Retinal pigment epithelial cell (primary cell): ENCODE results near the gene ZFYVE28.

ENCODE experiments used
- DNase-seq: peaks from one replicate; pipeline ENCODE4 v3.0.0-alpha.2; 2010; ENCODE audit warnings: low read depth
- H3K4me3 ChIP-seq: 2 replicates; pipeline ENCODE4 v1.5.1; 2011; ENCODE audit warnings: mild to moderate bottlenecking, low read length, control low read depth, moderate library complexity
- TF ChIP-seq, protein P1 (sequence below): conservative IDR thresholded peaks from 2 replicates; pipeline ENCODE4 v1.5.1; 2011; ENCODE audit warnings: low read depth, low read length, control low read depth, inconsistent platforms

Gene ZFYVE28

DNA sequence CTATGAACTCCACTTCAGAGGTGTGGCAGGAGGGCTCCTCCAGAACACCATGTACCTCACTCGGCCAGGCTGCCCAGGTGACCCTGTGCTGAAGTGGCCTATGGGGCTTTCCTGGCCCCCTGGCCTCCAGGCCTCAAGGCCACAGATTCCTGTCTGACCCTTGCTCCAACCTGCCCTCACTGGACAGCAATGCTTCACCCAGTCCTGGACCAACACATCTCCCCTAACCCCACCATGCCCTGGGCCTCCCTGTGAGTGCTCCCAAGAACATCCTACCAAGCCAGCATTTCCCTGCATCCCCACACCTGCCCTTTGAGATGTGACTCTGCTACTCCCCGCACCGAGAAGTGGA is 10.5 kb downstream of the ZFYVE28 start:
- H3K4me3 ChIP-seq, result no peak overlapping the region
- no peak for DNase-seq
- TF ChIP-seq, protein P1, sequence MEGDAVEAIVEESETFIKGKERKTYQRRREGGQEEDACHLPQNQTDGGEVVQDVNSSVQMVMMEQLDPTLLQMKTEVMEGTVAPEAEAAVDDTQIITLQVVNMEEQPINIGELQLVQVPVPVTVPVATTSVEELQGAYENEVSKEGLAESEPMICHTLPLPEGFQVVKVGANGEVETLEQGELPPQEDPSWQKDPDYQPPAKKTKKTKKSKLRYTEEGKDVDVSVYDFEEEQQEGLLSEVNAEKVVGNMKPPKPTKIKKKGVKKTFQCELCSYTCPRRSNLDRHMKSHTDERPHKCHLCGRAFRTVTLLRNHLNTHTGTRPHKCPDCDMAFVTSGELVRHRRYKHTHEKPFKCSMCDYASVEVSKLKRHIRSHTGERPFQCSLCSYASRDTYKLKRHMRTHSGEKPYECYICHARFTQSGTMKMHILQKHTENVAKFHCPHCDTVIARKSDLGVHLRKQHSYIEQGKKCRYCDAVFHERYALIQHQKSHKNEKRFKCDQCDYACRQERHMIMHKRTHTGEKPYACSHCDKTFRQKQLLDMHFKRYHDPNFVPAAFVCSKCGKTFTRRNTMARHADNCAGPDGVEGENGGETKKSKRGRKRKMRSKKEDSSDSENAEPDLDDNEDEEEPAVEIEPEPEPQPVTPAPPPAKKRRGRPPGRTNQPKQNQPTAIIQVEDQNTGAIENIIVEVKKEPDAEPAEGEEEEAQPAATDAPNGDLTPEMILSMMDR, result no peak

DNA sequence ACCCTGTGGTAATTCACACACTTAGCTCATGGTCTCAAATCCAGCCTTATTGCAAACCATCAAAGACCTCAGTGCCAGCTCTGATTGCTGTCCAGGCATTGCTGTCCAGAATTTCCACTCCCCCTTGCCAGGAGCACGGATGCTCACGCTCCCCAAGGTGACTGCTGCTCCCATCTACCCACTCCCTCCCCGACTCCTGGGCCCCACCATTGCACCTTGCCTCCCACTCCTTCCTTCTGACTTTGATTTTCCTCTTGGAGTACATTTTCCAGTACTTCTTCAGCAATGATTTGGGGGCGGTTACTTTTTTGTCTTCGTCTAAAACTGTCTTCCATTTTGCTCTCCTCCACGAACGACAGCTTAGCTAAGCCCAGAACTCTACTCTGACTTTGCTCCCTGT is 11.5 kb downstream of the ZFYVE28 start:
- TF ChIP-seq, protein P1, result no peak
- no peak overlapping the region for H3K4me3 ChIP-seq
- no peak for DNase-seq

- TF ChIP-seq, protein P1, result no peak
- DNase-seq, result no peak
- H3K4me3 ChIP-seq, result no peak overlapping the region
These were observed 12.0 kb downstream of the ZFYVE28 start for GRCh38 chr4:2406406-2406805.

DNA sequence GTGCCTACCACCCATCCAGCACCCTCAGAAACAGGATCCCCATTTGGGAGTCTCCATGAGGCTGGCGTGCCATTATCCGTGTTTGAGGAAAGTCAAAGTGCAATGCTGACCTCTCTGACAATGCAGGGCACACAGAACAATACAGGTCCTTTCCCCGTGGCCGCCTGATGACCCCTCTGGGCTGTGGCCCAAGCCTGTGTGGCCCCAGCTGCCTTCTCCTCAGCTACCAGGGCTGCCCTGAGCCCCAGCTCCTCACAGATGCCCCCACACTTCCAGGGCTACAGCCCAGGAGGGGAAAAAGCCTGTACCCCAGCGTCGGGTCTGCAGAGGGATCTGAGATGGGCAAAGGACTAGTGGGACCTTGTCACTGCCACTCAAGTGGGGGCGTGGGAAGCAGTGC is 15.5 kb downstream of the ZFYVE28 start:
- TF ChIP-seq, protein P1, result no peak
- H3K4me3 ChIP-seq, result no peak overlapping the region
- DNase-seq, result no peak

DNA sequence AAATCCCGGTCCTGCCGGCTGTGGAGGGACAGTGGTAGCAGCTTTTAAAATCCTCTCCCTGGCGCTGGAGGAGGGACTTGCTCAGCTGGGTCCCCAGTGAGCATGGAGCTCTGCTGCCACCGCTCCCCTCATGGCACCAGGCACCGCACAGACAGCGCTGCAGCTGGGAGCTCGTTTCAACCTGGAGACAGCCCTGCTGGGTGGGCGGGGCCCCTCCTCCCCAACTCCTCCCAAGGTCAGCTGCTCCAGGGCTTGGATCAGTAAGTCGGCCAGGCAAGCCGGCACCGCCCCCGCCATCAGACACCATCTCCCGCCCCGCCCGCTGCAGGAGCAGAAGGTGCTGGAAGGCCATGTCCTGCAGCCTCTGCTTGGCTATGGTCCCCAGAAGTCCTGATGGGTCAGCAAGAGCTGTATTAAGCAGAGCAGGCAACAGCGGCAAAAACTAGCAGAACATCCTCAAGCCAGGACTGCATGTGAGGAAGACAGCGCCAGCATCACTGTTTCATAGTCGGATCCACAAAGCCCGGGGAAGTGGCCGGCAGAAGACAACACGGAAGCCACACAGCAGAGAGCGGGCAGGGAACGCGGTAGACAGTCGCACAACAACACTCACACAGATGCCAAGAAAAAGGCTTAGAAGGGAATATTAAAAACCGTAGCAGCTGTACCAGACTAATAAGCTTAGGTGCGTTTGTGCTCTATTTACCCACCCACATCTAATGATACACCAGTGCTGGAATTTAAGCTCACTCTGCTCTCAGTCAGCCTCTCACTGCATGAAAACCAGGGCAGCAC is 16.2 kb downstream of the ZFYVE28 start:
- TF ChIP-seq, protein P1, result no peak
- DNase-seq, result no peak
- H3K4me3 ChIP-seq, result peak overlapping the region; percentile 45

DNA sequence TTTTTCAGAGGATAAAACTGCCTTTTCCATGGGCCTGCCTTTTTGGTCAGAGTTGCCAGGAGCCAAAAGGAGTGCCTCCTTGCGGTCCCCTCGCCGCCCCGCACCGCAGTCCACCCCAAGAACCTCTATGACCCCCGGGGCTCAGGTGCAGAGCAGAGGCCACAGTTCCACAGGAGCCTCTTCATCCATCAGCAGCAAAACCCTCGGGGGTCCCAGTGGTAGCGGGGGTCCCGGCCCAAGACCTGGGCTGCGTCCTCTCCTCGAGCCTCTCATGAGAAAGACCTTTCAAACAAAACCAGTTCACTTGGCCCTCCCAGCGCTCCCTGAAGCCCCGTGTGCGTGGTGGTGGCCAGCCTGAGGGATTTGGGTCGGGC is 16.8 kb downstream of the ZFYVE28 start:
- peak overlapping the region; percentile 45 for H3K4me3 ChIP-seq
- TF ChIP-seq, protein P1, result no peak
- DNase-seq, result no peak

- H3K4me3 ChIP-seq, result no peak overlapping the region
- TF ChIP-seq, protein P1, result no peak
These were observed 17.4 kb downstream of the ZFYVE28 start for GRCh38 chr4:2400841-2401609.

More at GRCh38 chr4:2400841-2401609, 17.4 kb downstream of the ZFYVE28 start:
- no peak for DNase-seq
